Bronchial epithelial cell (primary cell): Measurements from ENCODE around the gene XBP1. TPM values are rescaled to one million over a fixed set of nuclear protein-coding genes. Genes with fewer than 3 reads are reported as not detected.
"Not testable (repeated sequence)": the region's sequence is repeated elsewhere in the genome, so short reads cannot be mapped to it uniquely, and the experiment has no call there.

Source experiments
- DNase-seq: peaks from one replicate; pipeline ENCODE4 v3.0.0-alpha.2; 2010; ENCODE audit warnings: low read depth
- FAIRE-seq: peaks from 2 replicates; lab custom pipeline; 2011; peaks lifted over from hg19 to GRCh38; lab: Jason Lieb, UNC
- H3K27me3 ChIP-seq: 2 replicates; pipeline ENCODE4 v1.5.1; 2011; ENCODE audit warnings: low read length; ENCODE audit not compliant: control insufficient read depth, insufficient read depth
- H3K36me3 ChIP-seq: 2 replicates; pipeline ENCODE4 v1.5.1; 2011; ENCODE audit warnings: low read length; ENCODE audit not compliant: control insufficient read depth, insufficient read depth
- H3K4me3 ChIP-seq: 2 replicates; pipeline ENCODE4 v1.5.1; 2011; ENCODE audit warnings: mild to moderate bottlenecking, low read depth, low read length, control low read depth
- CTCF ChIP-seq: IDR thresholded peaks from 2 replicates; pipeline ENCODE4 v1.5.1; 2011; ENCODE audit warnings: mild to moderate bottlenecking, moderate library complexity, low read length, control low read depth, inconsistent platforms; ENCODE audit not compliant: insufficient read depth, severe bottlenecking
- total RNA-seq: library from RNA; depleted of rRNA; stranded (reverse); fragments of >200 nt; gene quantifications from 2 replicates; pipeline ENCODE4 v1.2.1, GENCODE V29; 2014

The XBP1 gene
- total RNA-seq, 1 donor from 2014 or later: 225 TPM

- FAIRE-seq (no peak), DNase-seq (no peak)
- peaks cover under 1% of the 10 kb centered on the region for H3K36me3 ChIP-seq
- no peaks in the 10 kb centered on the region for H3K27me3 ChIP-seq
- no peak overlapping the region for H3K4me3 ChIP-seq
- TF ChIP-seq CTCF: no peak
Observed at GRCh38 chr22:28808716-28809355, 8.5 kb upstream of the XBP1 start.

DNA sequence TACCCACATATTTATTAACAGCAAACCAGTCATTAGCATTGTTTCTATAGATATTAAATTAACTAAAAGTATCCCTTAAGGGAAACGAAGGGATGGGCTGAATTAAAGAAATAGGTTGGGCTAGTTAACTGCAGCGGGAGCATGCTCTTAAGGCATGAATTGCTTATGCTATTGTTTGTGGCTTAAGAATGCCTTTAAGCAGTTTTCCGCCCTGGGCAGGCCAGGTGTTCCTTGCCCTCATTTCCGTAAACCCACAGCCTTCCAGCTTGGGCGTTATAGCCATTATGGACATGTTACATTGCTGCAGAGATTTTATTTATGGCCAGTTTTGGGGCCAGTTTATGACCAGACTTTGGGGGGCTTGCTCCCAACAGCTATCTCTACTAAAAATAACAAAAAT is 5.1 kb upstream of the XBP1 start:
- DNase-seq, H3K27me3 ChIP-seq, FAIRE-seq, H3K4me3 ChIP-seq, H3K36me3 ChIP-seq: not testable (repeated sequence)

DNA sequence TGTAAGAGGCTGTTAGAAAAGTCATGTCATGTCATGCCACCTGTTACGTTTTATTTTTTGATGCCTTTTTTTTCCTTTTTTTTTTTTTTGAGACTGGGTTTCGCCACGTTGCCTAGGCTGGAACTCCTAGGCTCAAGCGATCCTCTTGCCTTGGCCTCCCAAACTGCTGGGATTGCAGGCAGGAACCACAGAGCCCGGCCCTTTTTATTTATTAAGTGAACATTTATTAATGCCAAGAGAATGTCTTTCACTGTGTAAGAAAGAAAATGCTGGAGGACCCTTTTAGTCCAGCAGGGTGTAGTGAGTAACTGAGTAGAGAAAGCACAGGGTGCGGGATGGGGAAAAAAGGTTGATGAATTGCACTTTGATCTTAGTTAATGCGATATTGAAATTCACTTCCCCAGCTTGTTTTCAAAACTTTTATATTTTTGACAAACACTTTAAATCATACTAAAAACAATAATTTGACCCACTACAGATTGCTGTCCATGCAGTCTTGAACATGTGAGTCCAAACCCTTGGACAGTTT is 2.3 kb upstream of the XBP1 start:
- FAIRE-seq: no peak
- no peak for DNase-seq
- Histone ChIP-seq H3K36me3 (peaks cover 6% of the 10 kb centered on the region), H3K27me3 (no peaks in the 10 kb centered on the region), H3K4me3 (no peak overlapping the region)
- TF ChIP-seq CTCF: no peak

DNA sequence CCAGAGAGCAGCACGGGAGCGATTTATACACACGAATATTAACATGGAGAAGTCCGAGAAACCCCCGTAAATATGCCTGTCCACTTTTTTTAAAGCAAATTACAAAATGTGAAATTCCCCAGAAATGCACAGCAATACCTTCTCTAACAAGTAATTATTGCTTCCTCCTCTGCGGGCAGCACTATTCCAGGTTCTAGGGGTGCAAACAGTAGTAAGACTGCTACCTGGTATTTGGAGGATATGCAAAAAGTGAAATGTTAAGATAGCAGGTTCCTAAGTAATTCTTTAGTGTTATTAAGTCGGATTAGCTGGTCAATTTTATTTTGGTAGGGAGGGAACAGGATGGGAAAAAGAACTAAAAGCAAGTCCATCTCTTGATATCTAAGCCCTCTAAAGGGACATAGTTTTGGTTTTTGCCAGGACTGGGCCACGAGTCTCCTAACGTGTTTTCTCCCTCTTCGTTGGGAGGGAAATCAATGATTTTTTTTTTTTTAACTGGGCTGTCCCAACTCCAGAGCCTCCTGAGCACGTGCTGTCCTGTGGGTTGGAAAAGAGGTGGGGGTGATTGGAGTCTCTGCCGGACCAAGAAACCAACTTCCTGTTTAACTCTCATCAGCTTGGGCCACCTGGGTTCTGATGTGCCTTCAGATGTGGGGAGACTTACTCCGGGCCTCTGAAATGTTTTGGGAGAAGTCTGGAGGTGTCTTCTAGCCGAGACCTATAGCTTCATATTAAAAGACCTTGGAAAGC is 1.7 kb upstream of the XBP1 start:
- Histone ChIP-seq H3K27me3 (no peaks in the 10 kb centered on the region), H3K4me3 (peak overlapping the region; percentile 84), H3K36me3 (peaks cover 11% of the 10 kb centered on the region)
- no peak for TF ChIP-seq CTCF
- no peak for FAIRE-seq
- peak; percentile 20 for DNase-seq

GRCh38 chr22:28799606-28800307 is 612 bp downstream of the XBP1 start:
- peak overlapping the region; percentile 84 for H3K4me3 ChIP-seq
- H3K27me3 ChIP-seq: no peaks in the 10 kb centered on the region
- peaks cover 28% of the 10 kb centered on the region for H3K36me3 ChIP-seq
- FAIRE-seq: no peak
- no peak for DNase-seq
- TF ChIP-seq CTCF: no peak
